Measurements from ENCODE around the gene WDFY4.

- TF ChIP-seq ARNTL (CRISPR knock-in tag; IDR thresholded peaks at IDR 0.05; ENCODE audit: borderline replicate concordance, low read depth): no peak
- no peak for TF ChIP-seq OSR1 (CRISPR knock-in tag; IDR thresholded peaks at IDR 0.05)
- TF ChIP-seq CREB5 (CRISPR knock-in tag; IDR thresholded peaks at IDR 0.05; ENCODE audit: low read depth): no peak
- no peak for TF ChIP-seq SNAI2 (CRISPR knock-in tag; IDR thresholded peaks at IDR 0.05)
Measured at GRCh38 chr10:48638739-48639527, 45.7 kb upstream of the WDFY4 start.
